Body of pancreas (tissue), 4 donors: ENCODE data around the gene CRYBB2.

ENCODE experiments used
- CTCF ChIP-seq, 7 experiments: fragments of 450-650 bp in 4 of 7; fragments of 200-600 bp in 3 of 7; sonication (generic) in 3 of 7; IDR thresholded peaks; one replicate each; pipeline ENCODE4 v1.5.1; 2016 to 2019; ENCODE audit warnings: antibody characterized with exemption in 7 of 7
- POLR2A ChIP-seq, 3 donors: fragments of 450-650 bp; IDR thresholded peaks; one replicate each; pipeline ENCODE4 v1.6.1; 2016; ENCODE audit warnings: antibody characterized with exemption in 3 of 3, mild to moderate bottlenecking in 2 of 3

DNA sequence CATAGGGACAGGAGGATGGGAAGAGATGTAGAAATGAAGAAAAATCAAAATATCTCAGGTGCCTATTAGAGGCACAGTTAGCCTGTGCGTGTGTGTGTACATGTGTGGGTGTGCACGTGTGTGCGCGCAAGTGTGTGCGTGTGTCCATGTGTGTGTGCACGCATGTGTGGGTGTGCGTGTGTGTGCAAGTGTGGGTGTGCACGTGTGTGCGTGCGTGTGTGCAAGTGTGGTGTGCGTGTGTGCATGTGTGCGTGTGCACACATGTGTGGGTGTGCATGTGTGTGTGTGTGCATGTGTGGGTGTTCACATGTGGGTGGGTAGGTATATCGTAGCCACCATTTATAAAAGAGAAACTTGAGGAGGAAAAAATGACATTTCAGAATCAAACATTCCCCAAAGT lies 9.4 kb downstream of the CRYBB2 start:
- no peak for TF ChIP-seq CTCF (IDR thresholded peaks at IDR 0.05)
- TF ChIP-seq POLR2A (IDR thresholded peaks at IDR 0.05) = no peak
